ENCODE measurements around the gene EPN2. TPM values are rescaled to one million over a fixed set of nuclear protein-coding genes. Genes with fewer than 3 reads are reported as not detected.

The EPN2 gene
- polyA plus RNA-seq, 1 of the 3 experiments (the other 2 are of a cell fraction) = 38.9 TPM

- Histone ChIP-seq H3K4me2 (no peak overlapping the region), H3F3A (replicated peaks; ENCODE audit: insufficient read depth) (peaks cover 3% of the 10 kb centered on the region), H3K4me1 (ENCODE audit: control insufficient read depth in 1 of 2, insufficient read depth in 2 of 2, low read depth in 1 of 2, low read length in 1 of 2) (peaks cover 4 to 17% of the 10 kb centered on the region in 2 experiments; a peak in 1 of 4 replicates), H3K79me2 (ENCODE audit: insufficient read depth) (peaks cover 30% of the 10 kb centered on the region; the same call in 1 of the 2 replicates), H3K9ac (no peak overlapping the region), H3K9me3 (no peaks in the 10 kb centered on the region), H4K20me1 (ENCODE audit: insufficient read depth) (peaks cover 48% of the 10 kb centered on the region), H3K36me3 (replicated peaks in 1 of 2; ENCODE audit: control insufficient read depth in 1 of 2, insufficient read depth in 2 of 2, low read length in 1 of 2) (peaks cover 0 to 25% of the 10 kb centered on the region in 2 experiments), H3K27ac (ENCODE audit: low read depth in 2 of 2, low read length in 1 of 2) (no peak overlapping the region; a peak in 1 of 4 replicates), H2AFZ (ENCODE audit: low read depth) (no peak overlapping the region), H3K27me3 (ENCODE audit: insufficient read depth) (no peaks in the 10 kb centered on the region), H3K9me2 (no peaks in the 10 kb centered on the region), H3K4me3 (ENCODE audit: low read depth in 2 of 2, low read length in 1 of 2) (no peak overlapping the region)
- TF ChIP-seq JUND (IDR thresholded peaks at IDR 0.05) (no peak), SMC3 (IDR thresholded peaks at IDR 0.05; ENCODE audit: low read depth, low read length) (no peak), FOSL2 (IDR thresholded peaks at IDR 0.05; ENCODE audit: borderline replicate concordance, low read depth) (no peak), EP300 (IDR thresholded peaks at IDR 0.05; ENCODE audit: borderline replicate concordance in 1 of 2, low read depth in 1 of 2, low read length in 1 of 2) (no peak), YY1 (IDR thresholded peaks at IDR 0.05; ENCODE audit: low read depth) (no peak), GATA2 (CRISPR knock-in tag; IDR thresholded peaks at IDR 0.05) (no peak), MAX (IDR thresholded peaks at IDR 0.05; ENCODE audit: low read depth) (no peak), TCF12 (IDR thresholded peaks at IDR 0.05) (no peak), RXRA (IDR thresholded peaks at IDR 0.05; ENCODE audit: borderline replicate concordance, low read depth) (no peak), GABPA (IDR thresholded peaks at IDR 0.05; ENCODE audit: low read depth) (no peak), PBX3 (IDR thresholded peaks at IDR 0.05) (no peak), EZH2phosphoT487 (IDR thresholded peaks at IDR 0.05; ENCODE audit: borderline replicate concordance, low read depth) (no peak), RAD21 (IDR thresholded peaks at IDR 0.05; ENCODE audit: low read length) (no peak), NRF1 (IDR thresholded peaks at IDR 0.05; ENCODE audit: low read depth, low read length) (no peak), SIN3A (IDR thresholded peaks at IDR 0.05; ENCODE audit: borderline replicate concordance, low read depth, low read length) (no peak), TEAD4 (IDR thresholded peaks at IDR 0.05; ENCODE audit: borderline replicate concordance, insufficient read depth) (no peak), FOXM1 (IDR thresholded peaks at IDR 0.05; ENCODE audit: low read depth) (no peak)
- WGBS (ENCODE audit: low lambda C conversion rate) = no CpG with 5 or more reads among the region's 2 CpGs
- POLR2A ChIA-PET = no interaction called here
- CTCF ChIA-PET = no interaction called here
- DNase-seq = no peak
Observed at GRCh38 chr17:19287651-19288050, 50.5 kb downstream of the EPN2 start.

GRCh38 chr17:19288453-19288852 is 51.3 kb downstream of the EPN2 start:
- DNase-seq = no peak
- Histone ChIP-seq H3K27ac (ENCODE audit: low read depth in 2 of 2, low read length in 1 of 2) (no peak overlapping the region), H3K4me2 (no peak overlapping the region), H3K36me3 (replicated peaks in 1 of 2; ENCODE audit: control insufficient read depth in 1 of 2, insufficient read depth in 2 of 2, low read length in 1 of 2) (peaks cover 0 to 17% of the 10 kb centered on the region in 2 experiments), H3K9me2 (no peaks in the 10 kb centered on the region), H2AFZ (ENCODE audit: low read depth) (no peak overlapping the region), H4K20me1 (ENCODE audit: insufficient read depth) (peaks cover 48% of the 10 kb centered on the region), H3K4me1 (ENCODE audit: control insufficient read depth in 1 of 2, insufficient read depth in 2 of 2, low read depth in 1 of 2, low read length in 1 of 2) (peaks cover 4 to 17% of the 10 kb centered on the region in 2 experiments; a peak in 1 of 4 replicates), H3K79me2 (ENCODE audit: insufficient read depth) (peaks cover 34% of the 10 kb centered on the region; the same call in 1 of the 2 replicates), H3K4me3 (ENCODE audit: low read depth in 2 of 2, low read length in 1 of 2) (no peak overlapping the region), H3K27me3 (ENCODE audit: insufficient read depth) (no peaks in the 10 kb centered on the region), H3F3A (replicated peaks; ENCODE audit: insufficient read depth) (peaks cover 3% of the 10 kb centered on the region), H3K9ac (no peak overlapping the region), H3K9me3 (no peaks in the 10 kb centered on the region)
- no peak for TF ChIP-seq JUND (IDR thresholded peaks at IDR 0.05)
- CTCF ChIA-PET = no interaction called here
- POLR2A ChIA-PET = no interaction called here
- WGBS (ENCODE audit: low lambda C conversion rate) = 91% methylated on average over 5 of the region's 5 CpGs

Measured in SK-N-SH (cell line).